ENCODE measurements around the gene MCM9.

DNA sequence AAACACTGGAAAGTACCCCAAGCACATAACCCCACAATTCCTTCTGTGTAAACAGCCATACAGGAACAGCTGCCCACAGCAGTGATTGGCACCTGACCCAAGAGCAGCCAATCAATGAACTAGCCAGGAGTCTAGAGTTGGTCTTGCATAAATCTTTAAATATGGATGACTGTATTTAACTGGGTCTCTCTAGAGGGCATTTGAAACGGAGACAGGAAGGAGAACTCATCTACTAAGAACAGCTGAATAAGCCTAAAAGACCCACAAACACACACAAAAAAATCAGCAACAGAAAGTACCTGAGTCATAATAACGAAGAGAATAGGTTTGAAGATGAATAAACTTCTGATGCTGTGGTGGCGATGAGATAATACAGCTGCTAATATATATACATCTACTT is 90.0 kb downstream of the MCM9 start:
- TF ChIP-seq, protein P1, sequence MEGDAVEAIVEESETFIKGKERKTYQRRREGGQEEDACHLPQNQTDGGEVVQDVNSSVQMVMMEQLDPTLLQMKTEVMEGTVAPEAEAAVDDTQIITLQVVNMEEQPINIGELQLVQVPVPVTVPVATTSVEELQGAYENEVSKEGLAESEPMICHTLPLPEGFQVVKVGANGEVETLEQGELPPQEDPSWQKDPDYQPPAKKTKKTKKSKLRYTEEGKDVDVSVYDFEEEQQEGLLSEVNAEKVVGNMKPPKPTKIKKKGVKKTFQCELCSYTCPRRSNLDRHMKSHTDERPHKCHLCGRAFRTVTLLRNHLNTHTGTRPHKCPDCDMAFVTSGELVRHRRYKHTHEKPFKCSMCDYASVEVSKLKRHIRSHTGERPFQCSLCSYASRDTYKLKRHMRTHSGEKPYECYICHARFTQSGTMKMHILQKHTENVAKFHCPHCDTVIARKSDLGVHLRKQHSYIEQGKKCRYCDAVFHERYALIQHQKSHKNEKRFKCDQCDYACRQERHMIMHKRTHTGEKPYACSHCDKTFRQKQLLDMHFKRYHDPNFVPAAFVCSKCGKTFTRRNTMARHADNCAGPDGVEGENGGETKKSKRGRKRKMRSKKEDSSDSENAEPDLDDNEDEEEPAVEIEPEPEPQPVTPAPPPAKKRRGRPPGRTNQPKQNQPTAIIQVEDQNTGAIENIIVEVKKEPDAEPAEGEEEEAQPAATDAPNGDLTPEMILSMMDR (IDR thresholded peaks at IDR 0.05; ENCODE audit: low read depth, low read length): no peak
- TF ChIP-seq EZH2phosphoT487 (IDR thresholded peaks at IDR 0.05; ENCODE audit: low read depth): no peak
